NB4 (cell line): Measurements from ENCODE around the gene PDE5A.

Source experiments
- POLR2A ChIP-seq: IDR thresholded peaks from 2 replicates; pipeline ENCODE4 v1.6.1; 2011; ENCODE audit warnings: mild to moderate bottlenecking; ENCODE audit not compliant: insufficient read length; ENCODE audit errors: extremely low read depth
- TF ChIP-seq, protein P1 (sequence below): IDR thresholded peaks from one replicate; pipeline ENCODE4 v1.5.1; 2012; ENCODE audit warnings: low read depth, low read length
- TF ChIP-seq, protein P2 (sequence below): IDR thresholded peaks from 2 replicates; pipeline ENCODE4 v1.6.1; 2011; ENCODE audit warnings: low read depth, low read length

DNA sequence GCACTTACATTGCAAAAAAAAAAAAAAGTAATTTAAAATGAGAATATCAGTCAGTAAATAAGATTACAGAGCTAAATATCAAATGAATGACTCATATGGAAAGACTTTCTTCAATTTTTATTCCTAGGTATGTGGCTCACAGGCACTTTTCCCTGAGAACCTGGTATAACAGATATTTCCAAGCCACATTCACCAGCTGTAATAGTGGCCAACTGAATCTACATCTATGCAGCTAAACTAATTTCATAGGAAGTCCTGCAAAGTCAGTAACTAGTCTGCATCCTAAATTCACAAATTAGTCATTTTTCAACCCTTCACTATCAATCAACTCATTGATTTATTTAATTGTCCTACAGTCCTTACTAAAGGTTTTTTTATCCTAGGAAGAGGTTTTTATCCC, 5.6 kb downstream of the PDE5A start:
- TF ChIP-seq, protein P1, sequence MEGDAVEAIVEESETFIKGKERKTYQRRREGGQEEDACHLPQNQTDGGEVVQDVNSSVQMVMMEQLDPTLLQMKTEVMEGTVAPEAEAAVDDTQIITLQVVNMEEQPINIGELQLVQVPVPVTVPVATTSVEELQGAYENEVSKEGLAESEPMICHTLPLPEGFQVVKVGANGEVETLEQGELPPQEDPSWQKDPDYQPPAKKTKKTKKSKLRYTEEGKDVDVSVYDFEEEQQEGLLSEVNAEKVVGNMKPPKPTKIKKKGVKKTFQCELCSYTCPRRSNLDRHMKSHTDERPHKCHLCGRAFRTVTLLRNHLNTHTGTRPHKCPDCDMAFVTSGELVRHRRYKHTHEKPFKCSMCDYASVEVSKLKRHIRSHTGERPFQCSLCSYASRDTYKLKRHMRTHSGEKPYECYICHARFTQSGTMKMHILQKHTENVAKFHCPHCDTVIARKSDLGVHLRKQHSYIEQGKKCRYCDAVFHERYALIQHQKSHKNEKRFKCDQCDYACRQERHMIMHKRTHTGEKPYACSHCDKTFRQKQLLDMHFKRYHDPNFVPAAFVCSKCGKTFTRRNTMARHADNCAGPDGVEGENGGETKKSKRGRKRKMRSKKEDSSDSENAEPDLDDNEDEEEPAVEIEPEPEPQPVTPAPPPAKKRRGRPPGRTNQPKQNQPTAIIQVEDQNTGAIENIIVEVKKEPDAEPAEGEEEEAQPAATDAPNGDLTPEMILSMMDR: no peak
- no peak for TF ChIP-seq POLR2A
- TF ChIP-seq, protein P2, sequence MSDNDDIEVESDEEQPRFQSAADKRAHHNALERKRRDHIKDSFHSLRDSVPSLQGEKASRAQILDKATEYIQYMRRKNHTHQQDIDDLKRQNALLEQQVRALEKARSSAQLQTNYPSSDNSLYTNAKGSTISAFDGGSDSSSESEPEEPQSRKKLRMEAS: no peak
